Motor neuron (in vitro differentiated cells): ENCODE data around the gene C6. TPM values are rescaled to one million over a fixed set of nuclear protein-coding genes. Genes with fewer than 3 reads are reported as not detected.

Experiments
- ATAC-seq, 8 experiments: fragments of 200-7000 bp; cut with Tn5 transposase; replicated peaks in 6 of 8; 2 replicates each; pipeline ENCODE4 v1.8.0; 2021; ENCODE audit warnings: mild to moderate bottlenecking in 8 of 8, moderate library complexity in 8 of 8
- H3K27ac ChIP-seq, 2 donors: fragments of 250-450 bp; sonication (Bioruptor Pico); 2 replicates each; pipeline ENCODE4 v1.9.0; 2021; ENCODE audit warnings: antibody characterized with exemption in 2 of 2, mild to moderate bottlenecking in 2 of 2, moderate library complexity in 1 of 2
- H3K4me1 ChIP-seq, 2 donors: fragments of 250-450 bp; sonication (Bioruptor Pico); replicated peaks in 1 of 2; 2 replicates each; pipeline ENCODE4 v1.6.1; 2021; ENCODE audit warnings: antibody characterized with exemption in 2 of 2, mild to moderate bottlenecking in 2 of 2, moderate library complexity in 1 of 2
- H3K4me3 ChIP-seq, 5 donors: fragments of 250-450 bp; sonication (Bioruptor Pico); 2 replicates each; pipeline ENCODE4 v1.9.0; 2021; ENCODE audit warnings: antibody characterized with exemption in 5 of 5, mild to moderate bottlenecking in 5 of 5, moderate library complexity in 4 of 5
- WGBS, 10 experiments: fragments of 450-650 bp; shearing (Covaris generic); methylation state at CpG; one replicate each; pipeline ENCODE4 v1.0.0; 2022; 5-methylcytosine and 5-hydroxymethylcytosine counted together
- in situ Hi-C, 9 experiments: fragments of 400-800 bp; cut with MboI; loops; one replicate each; pipeline ENCODE4 v1.15.0; 2021; ENCODE audit warnings: low sequenced_read_pairs in 9 of 9, low pct_unique_long_range_greater_than_20kb in 2 of 9; ENCODE audit not compliant: unreplicated experiment in 9 of 9
- total RNA-seq, 8 experiments: library from RNA; unstranded; fragments of 300-600 nt; gene quantifications; 2 replicates each; pipeline versions ENCODE4 v1.2.3 to v1.2.4, GENCODE V29; 2022

Gene C6
- total RNA-seq, 8 experiments from 2014 or later, result 0.28 to 3.6 (median 0.51) TPM; not detected in 3

- no peak for ATAC-seq
- no peak overlapping the region for H3K4me3 ChIP-seq
- in situ Hi-C loops, result no loop called here
- H3K27ac ChIP-seq, result no peak overlapping the region
- 14 to 100% (median 85%) methylated on average over 1 to 5 of the region's 5 CpGs; no CpG with 5 or more reads in 1 of the 10 experiments for WGBS, 10 experiments
- H3K4me1 ChIP-seq, result no peaks in the 10 kb centered on the region
Measured at GRCh38 chr5:41095324-41096101, 117.8 kb downstream of the C6 start.

DNA sequence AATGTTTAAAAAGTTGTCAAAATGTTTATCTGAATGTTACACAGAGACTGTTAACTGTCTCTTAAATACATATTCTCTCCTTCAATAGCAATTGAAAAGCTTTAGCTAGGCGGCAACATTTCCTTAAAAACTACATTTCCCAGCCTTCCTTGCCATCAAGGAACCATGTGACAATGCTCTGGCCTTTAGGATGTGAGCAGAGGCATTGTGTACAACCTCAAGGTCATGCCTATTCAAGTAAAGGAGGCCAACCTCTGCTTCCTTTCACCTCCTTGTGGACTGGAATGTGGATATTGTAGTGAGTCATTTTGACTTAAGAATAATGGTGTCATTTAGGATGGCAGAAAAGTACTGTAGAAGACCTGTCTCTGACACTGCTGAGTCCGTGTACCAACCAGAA lies 118.5 kb downstream of the C6 start:
- H3K27ac ChIP-seq, result no peak overlapping the region
- H3K4me3 ChIP-seq, result no peak overlapping the region
- WGBS, 10 experiments, result 0 to 95% (median 79%) methylated on average over 1 to 2 of the region's 2 CpGs; no CpG with 5 or more reads in 2 of the 10 experiments
- ATAC-seq, result peak in 1 of 8 experiments; percentile 21
- in situ Hi-C loops, result no loop called here
- H3K4me1 ChIP-seq, result no peaks in the 10 kb centered on the region

DNA sequence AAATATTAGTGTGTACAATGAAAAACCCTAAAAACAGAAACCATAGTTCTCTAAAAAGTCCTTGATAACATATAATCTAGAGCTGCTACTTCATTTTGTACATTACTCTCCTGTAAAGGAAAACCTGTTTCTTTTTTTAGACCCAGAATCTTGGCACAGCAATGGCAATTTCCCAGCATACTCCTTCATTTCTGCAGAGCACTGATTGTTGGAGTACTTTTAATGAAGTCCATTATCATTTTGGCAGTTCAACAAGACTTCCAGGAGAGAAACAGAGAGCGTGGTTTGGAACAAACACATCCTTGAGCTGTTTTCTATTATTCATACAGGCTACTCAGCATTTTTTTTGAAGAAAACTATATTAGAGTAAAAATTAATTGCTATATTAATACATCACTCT lies 119.5 kb downstream of the C6 start:
- Histone ChIP-seq H3K4me1 (no peaks in the 10 kb centered on the region), H3K27ac (no peak overlapping the region), H3K4me3 (no peak overlapping the region)
- in situ Hi-C loops, result no loop called here
- no peak for ATAC-seq
- WGBS, 10 experiments, result 0 to 100% (median 22%) methylated on average over 1 of the region's 1 CpG; no CpG with 5 or more reads in 3 of the 10 experiments

Other genes starting within 250 kb of the C6 start
- under 1 TPM in 1 of 8 experiments, not detected in 7; 0.36 TPM for gene MROH2B, start 142.2 kb downstream of the C6 start, total RNA-seq